Stimulated activated CD8-positive, alpha-beta memory T cell treated with anti-CD3 and anti-CD28 coated beads, Interleukin-4, amount 100 ng/mL, for 4 hours (primary cell): Measurements from ENCODE around the gene HELZ.
"Not testable (repeated sequence)": the region's sequence is repeated elsewhere in the genome, so short reads cannot be mapped to it uniquely, and the experiment has no call there.

Experiments used
- DNase-seq, 2 donors: peaks; one replicate each; pipeline ENCODE4 v3.0.0-alpha.2; 2020; ENCODE audit warnings: low read depth in 2 of 2, low spot score in 1 of 2

The HELZ gene

DNA sequence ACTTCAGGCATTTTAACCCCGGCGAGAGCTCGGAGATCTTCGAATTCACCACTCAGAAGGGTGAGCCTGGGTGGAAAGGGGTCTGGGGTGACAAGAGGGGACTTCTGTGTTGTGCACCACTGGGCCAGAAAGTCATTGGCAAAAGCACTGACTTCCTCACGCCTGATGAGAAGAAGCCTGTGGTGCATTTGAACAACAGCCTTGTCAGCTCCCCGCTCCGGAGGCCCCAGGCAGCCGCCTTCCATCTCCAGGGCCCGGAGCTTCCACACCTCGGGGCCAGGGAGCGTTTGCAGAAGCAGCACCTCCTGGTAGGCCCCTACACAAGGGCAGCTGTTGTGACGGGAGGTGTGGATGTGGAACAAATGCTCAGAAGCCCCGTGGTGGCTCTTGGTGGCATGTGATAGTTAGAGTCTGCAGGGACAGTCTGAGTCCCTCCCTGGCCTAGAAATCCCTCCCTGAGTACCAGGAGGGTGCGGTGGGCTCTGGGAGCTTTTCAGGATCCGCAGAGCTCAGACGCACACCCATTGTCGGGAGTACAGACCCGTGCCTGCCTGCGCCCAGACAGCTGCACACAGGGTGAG is 190.9 kb downstream of the HELZ start:
- no peak for DNase-seq

DNA sequence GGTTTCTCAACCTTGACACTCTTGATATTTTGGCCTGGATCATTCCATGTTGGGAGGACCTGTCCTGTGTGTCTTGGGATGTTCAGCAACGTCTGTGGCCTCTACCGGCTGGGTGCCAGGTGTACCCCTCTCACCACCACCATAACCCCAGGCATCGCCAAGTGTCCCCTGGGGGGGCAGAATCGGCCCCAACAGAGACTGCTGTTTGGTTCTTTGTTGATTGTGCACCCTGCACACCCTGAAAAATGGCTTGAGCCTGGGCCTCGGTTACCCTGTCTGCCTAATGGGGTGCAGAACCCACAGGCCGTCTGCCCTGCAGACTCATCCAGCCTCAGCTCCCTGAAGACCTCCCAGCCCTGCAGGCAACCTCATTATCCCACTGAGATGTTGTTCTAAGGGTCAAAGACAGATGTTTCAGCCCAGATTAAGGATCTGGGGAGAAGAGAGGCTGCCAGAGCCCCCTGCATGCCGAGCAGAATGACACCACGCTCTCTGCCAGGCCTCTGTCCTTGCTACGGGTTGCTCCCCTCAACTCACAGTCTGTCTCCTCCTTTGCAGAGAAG is 191.5 kb downstream of the HELZ start:
- DNase-seq = no peak

GRCh38 chr17:67052720-67053437 is 192.1 kb downstream of the HELZ start:
- no peak for DNase-seq

GRCh38 chr17:67051837-67052236 is 193.2 kb downstream of the HELZ start:
- no peak for DNase-seq

DNA sequence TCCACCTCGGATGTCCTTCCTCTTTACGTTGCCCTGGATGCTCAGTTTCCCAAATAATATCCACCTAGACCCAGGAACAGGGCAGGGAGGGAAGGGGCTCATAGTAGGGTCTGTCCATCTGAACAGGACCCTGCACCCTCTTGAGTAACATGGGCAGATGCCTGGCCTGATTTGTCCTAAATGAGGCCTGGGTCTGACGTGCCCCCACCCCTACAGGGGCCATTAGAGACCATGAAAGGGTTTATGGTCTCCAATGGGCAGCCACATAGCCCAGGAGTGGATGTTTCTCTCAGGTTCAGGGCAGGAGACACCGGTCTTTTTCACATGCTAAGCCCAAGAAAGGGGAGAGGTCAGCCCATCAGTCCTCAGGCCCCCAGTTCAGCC is 193.8 kb downstream of the HELZ start:
- DNase-seq = no peak

DNA sequence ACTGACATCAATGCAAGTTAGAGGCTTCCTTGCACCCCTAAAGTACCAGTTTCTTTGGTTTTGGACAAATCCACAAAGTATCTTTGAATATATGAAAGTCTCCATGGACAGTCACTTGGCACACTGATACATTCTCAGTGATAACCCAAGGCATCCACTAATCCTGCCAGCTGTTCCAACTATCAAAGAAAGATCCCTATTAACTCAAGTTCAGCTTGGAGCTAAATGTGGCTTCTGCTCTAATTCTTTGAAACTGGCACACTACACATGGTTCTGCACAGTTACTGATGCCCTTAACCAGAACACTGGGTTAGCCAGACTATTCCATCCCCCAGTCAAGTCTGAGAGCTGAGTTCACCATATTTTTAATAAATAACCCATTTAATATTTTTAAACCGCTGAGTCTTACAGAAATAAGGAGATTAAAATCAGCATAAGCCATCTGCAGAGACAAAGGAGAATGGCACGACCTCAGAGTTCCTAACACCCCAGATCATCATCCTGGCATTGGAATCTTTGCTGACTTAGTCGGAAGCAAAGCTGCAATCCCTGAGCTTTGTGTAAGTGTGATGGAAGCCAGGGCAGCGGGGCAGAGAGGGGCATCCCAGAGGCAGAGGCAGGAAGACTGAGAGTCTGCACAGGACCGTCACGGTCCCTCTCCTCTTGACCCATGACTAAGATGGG is 194.4 kb downstream of the HELZ start:
- no peak for DNase-seq

- DNase-seq = no peak
Observed at GRCh38 chr17:67050066-67050465, 194.9 kb downstream of the HELZ start.

- no peak for DNase-seq
Observed at GRCh38 chr17:67049025-67049739, 195.8 kb downstream of the HELZ start.

DNA sequence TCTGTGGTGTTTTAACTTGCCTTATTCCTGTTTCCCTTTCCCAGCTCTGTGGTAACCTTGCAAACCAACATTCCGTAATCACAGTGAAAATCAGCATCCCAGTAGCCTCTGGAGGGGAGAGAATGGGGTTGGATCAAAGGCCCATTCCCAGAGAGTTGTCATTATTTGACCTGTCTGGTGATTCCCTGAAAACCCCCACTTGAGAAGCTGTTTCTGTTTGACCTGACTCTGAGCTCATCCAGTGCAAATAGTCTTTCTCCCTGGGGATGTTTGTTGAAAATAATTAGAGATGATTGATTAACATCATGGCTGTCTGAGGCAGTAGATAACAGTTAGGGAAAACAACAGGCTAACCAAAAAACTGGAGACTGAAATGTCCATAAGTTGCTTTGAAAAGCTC is 197.6 kb downstream of the HELZ start:
- no peak for DNase-seq

GRCh38 chr17:67046398-67046797 is 198.6 kb downstream of the HELZ start:
- no peak for DNase-seq

GRCh38 chr17:67044940-67045339 is 200.1 kb downstream of the HELZ start:
- DNase-seq = no peak

DNA sequence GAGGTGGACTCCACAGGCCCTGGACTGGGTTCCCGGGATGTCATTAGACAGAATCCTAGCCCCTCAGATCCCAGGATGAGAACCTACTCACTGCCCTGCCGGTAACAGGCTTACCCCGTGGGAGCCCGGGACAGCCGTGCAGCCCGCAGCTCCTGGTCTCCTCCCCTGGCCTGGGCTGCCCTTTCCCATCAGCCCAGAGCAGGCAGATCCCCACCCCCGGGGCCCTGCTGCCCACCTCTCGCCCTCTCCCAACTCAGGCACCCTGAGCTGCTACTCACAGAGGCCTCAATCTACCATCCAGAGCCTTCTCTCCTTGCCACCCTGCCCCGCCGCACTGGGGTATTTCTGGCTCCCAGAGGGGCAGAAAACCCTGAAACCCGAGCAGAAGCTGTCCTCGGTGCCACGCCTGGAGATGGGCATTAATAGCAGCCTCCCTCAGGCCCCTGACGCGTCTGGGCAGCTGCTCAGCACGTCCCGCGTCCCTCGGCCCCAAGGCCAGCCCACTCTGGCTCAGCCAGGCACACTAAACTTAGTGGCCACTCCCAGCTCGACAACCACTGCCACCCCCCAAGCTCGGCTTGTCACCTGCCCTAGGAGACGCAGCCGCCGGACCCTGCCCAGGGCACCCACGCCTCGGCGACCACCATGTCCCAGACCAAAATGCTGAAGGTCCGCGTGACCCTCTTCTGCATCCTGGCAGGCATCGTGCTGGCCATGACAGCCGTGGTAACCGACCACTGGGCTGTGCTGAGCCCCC is 200.8 kb downstream of the HELZ start, which contains the start of gene CACNG1:
Gene CACNG1, plus strand, starts transcription at position 539 of the 757 bp plus-strand sequence. Its CDS starts 107 bp downstream, at position 646.
- no peak for DNase-seq

DNA sequence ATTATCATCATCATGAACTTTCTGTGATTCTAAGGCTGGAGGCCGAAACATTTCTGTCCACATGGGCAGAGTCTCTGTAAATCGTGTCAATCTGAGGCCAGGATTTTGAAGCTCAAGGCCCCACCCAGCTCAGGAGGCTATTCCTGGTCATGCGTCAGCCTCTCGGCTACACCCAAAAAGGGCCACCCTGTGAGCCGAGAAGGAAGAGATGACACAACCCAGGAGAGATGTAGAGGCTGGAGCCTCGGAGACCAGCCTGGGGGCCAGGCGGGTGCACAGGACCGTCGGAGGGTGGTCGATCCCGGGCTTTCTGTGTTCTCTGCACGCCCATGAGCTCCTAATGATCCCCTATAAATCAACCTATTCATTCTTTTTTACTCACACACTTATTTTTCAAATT is 201.7 kb downstream of the HELZ start:
- no peak for DNase-seq

GRCh38 chr17:67041941-67042899 is 202.8 kb downstream of the HELZ start:
- DNase-seq = no peak

DNA sequence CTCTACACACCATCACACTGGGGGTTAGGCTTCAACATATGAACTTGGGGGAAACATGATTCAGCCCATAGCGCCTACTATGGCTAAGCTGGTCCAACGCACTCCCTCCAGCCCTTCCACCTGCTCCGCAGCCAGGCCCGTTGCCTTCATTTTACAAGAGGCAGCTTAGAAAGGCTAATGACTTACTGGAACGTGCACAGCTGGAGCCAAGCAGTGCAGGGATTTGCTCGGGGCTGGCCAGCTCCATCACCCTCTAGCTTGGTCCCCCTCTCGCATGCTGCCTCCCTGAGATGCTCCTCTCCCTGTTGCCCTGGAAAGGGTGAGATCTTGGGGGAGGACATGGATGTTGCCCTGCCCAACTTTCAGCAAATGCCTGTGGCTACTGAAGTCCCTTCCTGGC is 203.5 kb downstream of the HELZ start:
- no peak for DNase-seq

GRCh38 chr17:67041119-67041518 is 203.9 kb downstream of the HELZ start:
- not testable (repeated sequence) for DNase-seq

- DNase-seq = no peak
Observed at GRCh38 chr17:67040652-67041051, 204.3 kb downstream of the HELZ start.

DNA sequence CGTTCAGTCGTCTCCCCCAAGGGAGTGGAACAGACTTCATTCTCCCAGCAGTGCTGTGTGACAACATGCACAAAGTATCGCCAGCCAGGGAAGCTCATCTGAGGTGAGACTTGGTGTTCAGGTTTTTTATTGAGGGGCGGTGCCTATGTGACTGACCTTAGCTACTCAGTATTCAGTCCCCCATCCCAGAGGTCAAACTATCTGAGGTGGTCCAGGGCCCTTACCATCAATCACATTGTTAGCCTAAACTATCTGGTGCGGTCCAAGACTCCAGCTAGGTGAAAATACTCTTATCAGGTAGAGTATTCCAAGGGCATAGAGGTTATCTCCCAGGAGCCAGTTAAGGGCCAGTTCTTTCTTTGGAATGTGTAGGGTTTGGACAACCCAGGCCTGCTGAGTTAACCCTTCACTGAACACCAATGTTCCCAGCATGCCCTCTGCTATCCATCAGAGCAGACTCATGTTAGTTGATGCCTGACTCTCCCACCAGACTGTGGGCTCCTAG is 206.1 kb downstream of the HELZ start:
- no peak for DNase-seq
